Measurements from ENCODE around the gene SORCS1.

Gene SORCS1

GRCh38 chr10:106898446-106898845 is 266.1 kb downstream of the SORCS1 start:
- ChIA-PET POLR2A (no interaction called here), CTCF (interaction anchor here (0.6 kb wide), 1 partner anchor 32 kb away, joined by 3 read pairs; no protein-coding TSS in a partner anchor)
- TF ChIP-seq FOXA1 (IDR thresholded peaks at IDR 0.05) = no peak
- no peak for TF ChIP-seq ELF4 (IDR thresholded peaks at IDR 0.05)
- TF ChIP-seq CTBP1 (IDR thresholded peaks at IDR 0.05; ENCODE audit: borderline replicate concordance) = no peak
- no peak for TF ChIP-seq BHLHE40 (IDR thresholded peaks at IDR 0.05; ENCODE audit: borderline replicate concordance)
- TF ChIP-seq, protein P1, sequence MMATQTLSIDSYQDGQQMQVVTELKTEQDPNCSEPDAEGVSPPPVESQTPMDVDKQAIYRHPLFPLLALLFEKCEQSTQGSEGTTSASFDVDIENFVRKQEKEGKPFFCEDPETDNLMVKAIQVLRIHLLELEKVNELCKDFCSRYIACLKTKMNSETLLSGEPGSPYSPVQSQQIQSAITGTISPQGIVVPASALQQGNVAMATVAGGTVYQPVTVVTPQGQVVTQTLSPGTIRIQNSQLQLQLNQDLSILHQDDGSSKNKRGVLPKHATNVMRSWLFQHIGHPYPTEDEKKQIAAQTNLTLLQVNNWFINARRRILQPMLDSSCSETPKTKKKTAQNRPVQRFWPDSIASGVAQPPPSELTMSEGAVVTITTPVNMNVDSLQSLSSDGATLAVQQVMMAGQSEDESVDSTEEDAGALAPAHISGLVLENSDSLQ (IDR thresholded peaks at IDR 0.05) = no peak
- no peak for TF ChIP-seq LEF1 (IDR thresholded peaks at IDR 0.05; ENCODE audit: borderline replicate concordance)
- no peak for TF ChIP-seq FOXK2 (IDR thresholded peaks at IDR 0.05)
- DNase-seq (ENCODE audit: extremely low spot score) = no peak

GRCh38 chr10:106897719-106898118 is 266.8 kb downstream of the SORCS1 start:
- ChIA-PET POLR2A (no interaction called here), CTCF (no interaction called here)
- TF ChIP-seq HDGF (IDR thresholded peaks at IDR 0.05; ENCODE audit: borderline replicate concordance) (no peak), SUZ12 (IDR thresholded peaks at IDR 0.05) (no peak), CTBP1 (IDR thresholded peaks at IDR 0.05; ENCODE audit: borderline replicate concordance) (no peak), FOXK2 (IDR thresholded peaks at IDR 0.05) (no peak), LEF1 (IDR thresholded peaks at IDR 0.05; ENCODE audit: borderline replicate concordance) (no peak), SP1 (IDR thresholded peaks at IDR 0.05) (no peak), TARDBP (IDR thresholded peaks at IDR 0.05) (no peak)
- DNase-seq (ENCODE audit: extremely low spot score) = no peak

- DNase-seq (ENCODE audit: extremely low spot score) = no peak
- ChIA-PET POLR2A (no interaction called here), CTCF (interaction anchor here (0.6 kb wide), 1 partner anchor 87 kb away, joined by 3 read pairs; no protein-coding TSS in a partner anchor)
- TF ChIP-seq SP1 (IDR thresholded peaks at IDR 0.05) (no peak), NFRKB (IDR thresholded peaks at IDR 0.05) (no peak), TARDBP (IDR thresholded peaks at IDR 0.05) (no peak), LEF1 (IDR thresholded peaks at IDR 0.05; ENCODE audit: borderline replicate concordance) (no peak), BHLHE40 (IDR thresholded peaks at IDR 0.05; ENCODE audit: borderline replicate concordance) (no peak), FOXM1 (IDR thresholded peaks at IDR 0.05; ENCODE audit: borderline replicate concordance) (no peak), L3MBTL2 (conservative IDR thresholded peaks at IDR 0.05) (no peak), SUZ12 (IDR thresholded peaks at IDR 0.05) (no peak), ARNT (IDR thresholded peaks at IDR 0.05) (no peak), ELF4 (IDR thresholded peaks at IDR 0.05) (no peak), ZNF384 (IDR thresholded peaks at IDR 0.05) (no peak), FOXK2 (IDR thresholded peaks at IDR 0.05) (no peak), CTBP1 (IDR thresholded peaks at IDR 0.05; ENCODE audit: borderline replicate concordance) (no peak), HDGF (IDR thresholded peaks at IDR 0.05; ENCODE audit: borderline replicate concordance) (no peak)
- TF ChIP-seq, protein P1 (IDR thresholded peaks at IDR 0.05) = no peak
These were observed 269.8 kb downstream of the SORCS1 start for GRCh38 chr10:106894692-106895091.

DNA sequence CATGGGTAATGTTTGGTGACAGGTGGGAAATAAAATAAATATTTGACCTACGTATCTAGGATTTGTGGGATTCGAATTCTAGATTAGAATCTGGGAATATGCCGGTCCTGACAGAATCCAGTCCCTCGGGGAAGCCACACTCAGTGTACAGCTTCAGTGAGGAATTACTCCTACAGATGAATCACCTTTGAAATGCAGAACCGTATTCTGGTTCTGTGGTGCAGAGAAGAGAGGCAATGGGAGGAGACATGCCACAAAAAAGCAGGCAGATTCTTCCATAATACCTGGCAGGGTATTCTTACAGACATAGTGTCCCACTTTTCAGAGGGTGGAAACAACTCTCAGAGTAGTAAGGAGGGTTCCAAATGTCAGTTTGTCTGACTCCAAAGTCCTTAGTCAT is 286.9 kb downstream of the SORCS1 start:
- ChIA-PET CTCF (interaction anchor here (1.1 kb wide), 1 partner anchor 103 kb away, joined by 3 read pairs; no protein-coding TSS in a partner anchor), POLR2A (no interaction called here)
- TF ChIP-seq HDGF (IDR thresholded peaks at IDR 0.05; ENCODE audit: borderline replicate concordance) = no peak
- TF ChIP-seq FOXK2 (IDR thresholded peaks at IDR 0.05) = no peak
- TF ChIP-seq ZNF384 (IDR thresholded peaks at IDR 0.05) = no peak
- TF ChIP-seq BHLHE40 (IDR thresholded peaks at IDR 0.05; ENCODE audit: borderline replicate concordance) = no peak
- TF ChIP-seq NFRKB (IDR thresholded peaks at IDR 0.05) = no peak
- no peak for TF ChIP-seq ELF4 (IDR thresholded peaks at IDR 0.05)
- TF ChIP-seq SP1 (IDR thresholded peaks at IDR 0.05) = no peak
- TF ChIP-seq CTBP1 (IDR thresholded peaks at IDR 0.05; ENCODE audit: borderline replicate concordance) = no peak
- no peak for TF ChIP-seq FOXA1 (IDR thresholded peaks at IDR 0.05)
- no peak for TF ChIP-seq LEF1 (IDR thresholded peaks at IDR 0.05; ENCODE audit: borderline replicate concordance)
- TF ChIP-seq SUZ12 (IDR thresholded peaks at IDR 0.05) = no peak
- TF ChIP-seq TARDBP (IDR thresholded peaks at IDR 0.05) = no peak
- TF ChIP-seq FOXM1 (IDR thresholded peaks at IDR 0.05; ENCODE audit: borderline replicate concordance) = no peak
- TF ChIP-seq L3MBTL2 (conservative IDR thresholded peaks at IDR 0.05) = no peak
- TF ChIP-seq, protein P1 (IDR thresholded peaks at IDR 0.05) = no peak
- no peak for TF ChIP-seq ARNT (IDR thresholded peaks at IDR 0.05)
- DNase-seq (ENCODE audit: extremely low spot score) = no peak

GRCh38 chr10:106874604-106874889 is 290.0 kb downstream of the SORCS1 start:
- POLR2A ChIA-PET = no interaction called here
- CTCF ChIA-PET = no interaction called here

More at GRCh38 chr10:106874604-106874889, 290.0 kb downstream of the SORCS1 start:
- TF ChIP-seq ZNF384 (IDR thresholded peaks at IDR 0.05) (no peak), SUZ12 (IDR thresholded peaks at IDR 0.05) (no peak), FOXK2 (IDR thresholded peaks at IDR 0.05) (no peak), FOXA1 (IDR thresholded peaks at IDR 0.05) (no peak), TARDBP (IDR thresholded peaks at IDR 0.05) (no peak), CTBP1 (IDR thresholded peaks at IDR 0.05; ENCODE audit: borderline replicate concordance) (no peak), SP1 (IDR thresholded peaks at IDR 0.05) (no peak)
- TF ChIP-seq, protein P1 (IDR thresholded peaks at IDR 0.05) = no peak
- DNase-seq (ENCODE audit: extremely low spot score) = no peak

All from HEK293T (cell line).